ENCODE data around the gene HK3.
A peak's percentile ranks its signal among the peaks of the same experiment; 100 is the strongest.

The HK3 gene

DNA sequence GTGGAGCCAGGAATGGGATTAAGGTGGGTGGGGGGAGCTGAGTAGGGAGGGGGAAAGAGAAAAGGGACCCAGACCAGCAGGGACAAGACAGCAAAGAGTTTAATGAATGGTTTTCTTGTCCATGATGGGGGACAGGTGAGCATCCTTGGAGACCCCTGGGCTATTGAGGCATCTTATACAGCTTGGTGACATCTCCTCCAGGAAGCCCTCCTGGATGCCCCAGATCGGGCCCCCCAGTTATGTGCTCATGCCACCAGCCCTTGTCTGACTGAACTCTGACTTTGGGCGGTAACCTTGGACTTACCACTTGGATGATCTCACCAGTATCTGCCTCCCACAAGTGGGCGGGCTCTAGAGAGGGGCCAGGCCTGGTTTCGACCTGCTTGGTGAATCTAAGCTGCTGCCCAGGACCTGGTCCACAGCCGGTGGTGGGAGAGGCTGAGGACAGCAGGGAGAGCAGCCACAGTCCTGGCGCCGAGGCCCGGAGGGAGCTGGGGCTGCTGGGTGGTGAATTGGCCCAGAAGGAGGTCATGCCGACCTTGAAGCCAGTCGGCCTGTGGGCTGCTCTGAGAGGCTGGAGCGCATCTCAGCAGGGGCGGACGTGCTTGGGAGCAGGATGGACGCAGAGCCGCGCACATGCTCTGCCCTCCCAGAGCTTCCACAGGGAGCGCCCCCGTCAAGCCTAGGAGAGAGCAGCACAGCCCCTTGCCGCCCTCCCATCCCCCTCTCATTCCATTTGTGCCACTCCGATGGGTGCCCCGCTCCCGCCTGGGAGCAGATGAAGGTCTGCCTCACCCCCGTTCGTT is 52.6 kb downstream of the HK3 start:
- DNase-seq: peak; percentile 36

- no peak for DNase-seq
These were observed 53.8 kb downstream of the HK3 start for GRCh38 chr5:176845392-176845713.

- DNase-seq: no peak
These were observed 54.3 kb downstream of the HK3 start for GRCh38 chr5:176844706-176845391.

DNA sequence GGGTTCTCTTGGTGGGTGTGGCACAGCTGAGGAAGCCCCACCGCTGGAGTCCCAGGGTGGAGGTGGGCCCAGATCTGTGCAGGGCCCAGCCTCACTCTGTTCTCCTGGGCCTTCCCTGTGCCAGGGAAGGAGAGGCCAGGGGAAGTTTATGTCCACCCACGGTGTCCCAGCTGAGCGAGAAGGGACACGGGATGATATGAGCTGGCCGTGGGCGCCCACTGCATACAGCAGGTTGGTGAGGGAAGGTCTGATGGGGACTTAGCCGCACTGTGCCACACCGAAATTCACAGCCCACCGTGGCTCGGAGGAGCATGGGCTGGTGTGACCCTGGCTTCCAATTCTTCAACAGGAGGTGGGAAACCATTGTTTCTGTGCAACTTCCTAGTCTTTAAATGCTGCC is 54.9 kb downstream of the HK3 start:
- no peak for DNase-seq

DNA sequence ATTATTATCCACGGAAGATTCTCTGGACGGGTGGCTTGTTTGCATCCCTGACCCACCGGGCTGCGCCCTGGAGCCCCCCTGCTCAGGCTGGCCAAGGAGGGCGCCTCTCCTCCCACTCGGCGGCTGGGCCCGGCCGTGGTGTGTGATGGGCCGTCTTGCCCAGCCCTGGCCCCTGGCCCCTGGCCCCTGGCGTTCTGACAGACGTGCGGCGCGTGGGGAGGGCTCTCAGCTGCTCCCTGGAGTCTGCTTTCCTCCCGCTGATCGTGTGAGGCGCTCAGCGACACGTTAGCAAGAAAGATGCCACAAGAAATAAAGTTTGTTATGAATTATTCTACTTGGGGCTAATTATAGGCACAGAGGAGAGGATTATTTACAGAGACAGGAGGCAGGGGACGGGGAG is 55.5 kb downstream of the HK3 start:
- DNase-seq: no peak

GRCh38 chr5:176837707-176838115 is 61.4 kb downstream of the HK3 start:
- peak; percentile 86 for DNase-seq

GRCh38 chr5:176836811-176837706 is 62.1 kb downstream of the HK3 start:
- DNase-seq: no peak

- DNase-seq: no peak
These were observed 63.2 kb downstream of the HK3 start for GRCh38 chr5:176835918-176836317.

DNA sequence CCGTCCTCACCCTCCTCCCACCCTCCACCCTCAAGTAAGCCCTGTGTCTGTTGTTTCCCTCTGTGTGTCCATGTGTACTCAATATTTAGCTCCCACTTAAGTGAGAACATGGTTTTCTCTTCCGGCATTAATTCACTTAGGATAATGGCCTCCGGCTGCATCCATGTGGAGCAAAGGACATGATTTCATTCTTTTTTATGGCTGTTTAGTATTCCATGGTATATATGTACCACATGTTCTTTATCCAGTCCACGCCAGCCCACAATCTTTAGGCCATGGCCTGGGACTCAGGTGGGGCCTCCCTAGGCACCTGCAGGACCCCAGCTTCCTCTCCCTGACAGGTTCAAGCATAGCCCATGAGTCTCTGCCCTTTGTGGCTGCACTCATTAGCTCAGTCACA is 65.9 kb downstream of the HK3 start:
- DNase-seq: no peak

DNA sequence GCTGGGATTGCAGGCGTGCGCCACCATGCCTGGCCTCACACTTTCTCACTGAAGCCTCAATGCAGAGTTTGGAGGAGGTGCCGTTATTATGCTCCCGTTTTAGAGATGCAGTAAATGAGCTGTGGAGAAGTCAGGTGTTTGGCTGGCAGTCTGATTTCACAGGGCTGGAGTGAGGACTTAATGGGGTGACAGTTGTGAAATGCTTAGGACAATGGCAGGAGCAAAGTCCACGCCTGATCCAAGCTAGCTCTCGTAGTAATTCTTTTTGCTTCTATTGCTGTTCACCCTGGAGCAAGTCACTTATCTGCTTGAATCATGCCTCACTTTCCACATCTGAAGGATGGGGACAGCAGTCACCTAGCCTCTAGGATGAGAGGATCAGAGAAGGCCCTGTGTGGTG is 67.0 kb downstream of the HK3 start:
- DNase-seq: no peak

DNA sequence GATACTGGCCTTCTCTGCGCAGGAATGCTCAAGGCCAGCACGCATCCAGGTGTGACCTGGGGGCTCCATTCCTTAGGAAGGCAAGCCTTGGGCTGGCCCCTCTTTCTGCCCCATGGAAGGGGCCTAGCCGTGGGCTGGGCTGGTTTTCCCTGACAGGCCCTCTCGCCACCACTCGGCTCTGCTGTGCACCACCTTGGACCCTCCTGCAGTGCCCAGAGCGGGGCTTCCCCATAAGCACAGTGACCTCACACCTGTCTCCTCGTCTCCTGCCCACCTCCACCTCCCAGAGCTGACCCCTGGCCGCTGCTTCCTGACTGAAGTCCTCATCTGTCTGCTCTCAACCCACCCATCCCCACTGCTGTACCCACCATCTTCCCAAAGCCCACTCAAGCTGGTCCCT is 67.7 kb downstream of the HK3 start:
- no peak for DNase-seq

GRCh38 chr5:176830995-176831423 is 68.1 kb downstream of the HK3 start:
- DNase-seq: no peak
